ENCODE data around the gene POLG2. TPM values are rescaled to one million over a fixed set of nuclear protein-coding genes. Genes with fewer than 3 reads are reported as not detected.
A peak's percentile ranks its signal among the peaks of the same experiment; 100 is the strongest.

Gene POLG2
- total RNA-seq, 1 experiment from 2014 or later, result 42.7 TPM

DNA sequence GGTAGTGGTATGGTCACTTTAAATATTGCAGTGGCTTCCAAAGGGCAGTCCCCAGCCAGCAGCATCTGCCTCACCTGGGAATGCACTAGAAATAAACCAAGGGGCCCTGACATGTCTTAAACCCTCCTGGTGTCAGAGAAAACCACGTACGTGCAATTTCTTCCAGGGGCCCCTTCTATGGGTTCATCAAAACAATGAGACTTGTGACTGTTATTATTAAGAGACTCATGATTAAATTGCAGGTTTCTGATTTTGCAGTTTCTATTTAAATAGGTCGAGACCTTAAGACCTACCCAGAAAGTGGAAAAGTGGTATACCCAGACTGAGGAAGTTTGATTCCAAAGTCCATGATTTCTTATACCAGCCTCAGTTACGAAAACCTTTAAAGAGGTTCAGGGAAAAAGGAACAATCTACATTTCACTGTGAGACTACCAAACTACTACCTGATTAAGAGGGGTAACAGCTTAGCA, 746 bp upstream of the POLG2 start:
- Mint-ChIP-seq H3K27me3 (ENCODE audit: low read depth) (no peaks in the 10 kb centered on the region), H3K27ac (peak overlapping the region; percentile 98), H3K4me1 (peaks cover 59% of the 10 kb centered on the region), H3K36me3 (peaks cover 52% of the 10 kb centered on the region), H3K9me3 (no peaks in the 10 kb centered on the region), H3K4me3 (peak overlapping the region; percentile 100)
- POLR2A ChIA-PET, result interaction anchor here (2.7 kb wide), 1 partner anchor 8 kb away, joined by 53 read pairs; the partner anchor contains the start of genes CEP95 and DDX5
- TF ChIP-seq, protein P1, sequence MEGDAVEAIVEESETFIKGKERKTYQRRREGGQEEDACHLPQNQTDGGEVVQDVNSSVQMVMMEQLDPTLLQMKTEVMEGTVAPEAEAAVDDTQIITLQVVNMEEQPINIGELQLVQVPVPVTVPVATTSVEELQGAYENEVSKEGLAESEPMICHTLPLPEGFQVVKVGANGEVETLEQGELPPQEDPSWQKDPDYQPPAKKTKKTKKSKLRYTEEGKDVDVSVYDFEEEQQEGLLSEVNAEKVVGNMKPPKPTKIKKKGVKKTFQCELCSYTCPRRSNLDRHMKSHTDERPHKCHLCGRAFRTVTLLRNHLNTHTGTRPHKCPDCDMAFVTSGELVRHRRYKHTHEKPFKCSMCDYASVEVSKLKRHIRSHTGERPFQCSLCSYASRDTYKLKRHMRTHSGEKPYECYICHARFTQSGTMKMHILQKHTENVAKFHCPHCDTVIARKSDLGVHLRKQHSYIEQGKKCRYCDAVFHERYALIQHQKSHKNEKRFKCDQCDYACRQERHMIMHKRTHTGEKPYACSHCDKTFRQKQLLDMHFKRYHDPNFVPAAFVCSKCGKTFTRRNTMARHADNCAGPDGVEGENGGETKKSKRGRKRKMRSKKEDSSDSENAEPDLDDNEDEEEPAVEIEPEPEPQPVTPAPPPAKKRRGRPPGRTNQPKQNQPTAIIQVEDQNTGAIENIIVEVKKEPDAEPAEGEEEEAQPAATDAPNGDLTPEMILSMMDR (IDR thresholded peaks at IDR 0.05), result peak; percentile 16; the same call in 1 of the 2 replicates
- TF ChIP-seq MXD4 (CRISPR knock-in tag; IDR thresholded peaks at IDR 0.05; ENCODE audit: borderline replicate concordance) (no peak), ZNF317 (CRISPR knock-in tag; IDR thresholded peaks at IDR 0.05; ENCODE audit: borderline replicate concordance, low read depth) (peak; percentile 10; the same call in 1 of the 2 replicates), NFATC4 (CRISPR knock-in tag; IDR thresholded peaks at IDR 0.05) (0 out of 2 replicates have a peak, but pooled peaks have one; percentile 3), IRF2 (CRISPR knock-in tag; IDR thresholded peaks at IDR 0.05; ENCODE audit: borderline replicate concordance, low read depth) (no peak), ETV6 (CRISPR knock-in tag; IDR thresholded peaks at IDR 0.05) (no peak)
- TF ChIP-seq, protein P2, sequence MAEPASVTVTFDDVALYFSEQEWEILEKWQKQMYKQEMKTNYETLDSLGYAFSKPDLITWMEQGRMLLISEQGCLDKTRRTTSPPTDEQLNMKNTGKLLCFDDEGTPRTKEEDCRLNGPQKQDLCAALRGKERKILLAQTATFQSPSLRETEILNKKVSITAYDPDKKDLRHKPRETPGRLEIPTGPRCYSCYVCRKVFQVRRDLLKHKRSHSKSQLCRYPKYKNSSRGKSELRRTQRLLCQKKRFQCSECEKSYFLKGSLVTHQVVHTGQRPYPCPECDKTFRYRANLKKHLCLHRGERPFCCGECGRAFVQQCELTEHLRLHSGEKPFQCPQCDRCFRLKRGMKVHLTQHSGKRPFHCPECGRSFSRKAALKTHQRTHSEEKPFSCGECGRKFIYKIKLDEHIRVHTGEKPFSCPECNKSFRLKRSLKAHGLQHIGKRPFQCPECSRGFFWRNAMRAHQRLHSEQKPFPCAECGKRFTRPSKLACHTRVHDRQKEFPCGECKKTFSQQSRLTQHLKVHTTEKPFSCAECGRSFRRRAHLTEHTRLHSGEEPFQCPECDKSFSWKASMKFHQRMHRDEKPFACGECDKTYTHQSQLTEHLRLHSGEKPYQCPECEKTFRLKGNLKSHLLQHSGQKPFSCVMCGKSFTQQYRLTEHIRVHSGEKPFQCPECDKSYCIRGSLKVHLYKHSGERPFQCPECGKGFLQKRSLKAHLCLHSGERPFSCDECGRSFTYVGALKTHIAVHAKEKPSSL (CRISPR knock-in tag; conservative IDR thresholded peaks at IDR 0.05), result 0 out of 2 replicates have a peak, but pooled peaks have one; percentile 29
- DNase-seq (ENCODE audit: low spot score) (no peak), ATAC-seq (no peak)
- CTCF ChIA-PET, result interaction anchor here (0.5 to 2.7 kb wide), 6 partner anchors 7 to 281 kb away, joined by 3 to 32 read pairs (median 6); partner anchors contain the start of genes CEP95 and DDX5

DNA sequence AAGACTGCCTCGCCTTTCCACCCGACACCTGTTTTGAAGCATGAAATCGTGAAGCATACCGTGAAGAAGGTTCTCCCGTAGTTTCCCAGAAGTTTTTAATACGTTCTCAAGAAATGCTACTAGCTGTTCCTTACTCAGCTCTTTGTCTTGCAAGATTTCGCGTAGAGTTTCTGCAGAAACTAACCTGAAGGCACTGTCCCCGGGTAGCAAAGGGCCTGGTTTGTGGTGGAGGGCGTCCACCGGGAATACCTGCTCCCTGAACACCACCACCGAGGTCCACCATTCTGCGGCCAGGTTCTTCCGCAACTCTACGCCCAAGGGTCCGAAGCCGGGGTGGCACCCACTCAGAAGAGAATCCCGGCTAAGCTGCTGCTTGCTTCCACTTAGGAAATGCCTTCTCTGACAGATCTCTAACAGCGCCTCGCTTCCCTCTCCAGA, 487 bp downstream of the POLG2 start:
- no peaks in the 10 kb centered on the region for H3K27me3 Mint-ChIP-seq (ENCODE audit: low read depth)
- ChIA-PET POLR2A (interaction anchor here (2.7 kb wide), 1 partner anchor 10 kb away, joined by 53 read pairs; the partner anchor contains the start of genes CEP95 and DDX5), CTCF (interaction anchor here (0.6 to 2.7 kb wide), 8 partner anchors 9 to 630 kb away, joined by 3 to 32 read pairs (median 3); partner anchors contain the start of genes CEP95 and DDX5)
- peak; percentile 3 for ATAC-seq
- DNase-seq (ENCODE audit: low spot score), result no peak
- H3K36me3 Mint-ChIP-seq, result peaks cover 52% of the 10 kb centered on the region
- H3K4me1 Mint-ChIP-seq, result peaks cover 49% of the 10 kb centered on the region
- peaks cover 8% of the 10 kb centered on the region for H3K9me3 Mint-ChIP-seq
- H3K27ac Mint-ChIP-seq, result peak overlapping the region; percentile 98
- peak overlapping the region; percentile 100 for H3K4me3 Mint-ChIP-seq
- TF ChIP-seq, protein P3, sequence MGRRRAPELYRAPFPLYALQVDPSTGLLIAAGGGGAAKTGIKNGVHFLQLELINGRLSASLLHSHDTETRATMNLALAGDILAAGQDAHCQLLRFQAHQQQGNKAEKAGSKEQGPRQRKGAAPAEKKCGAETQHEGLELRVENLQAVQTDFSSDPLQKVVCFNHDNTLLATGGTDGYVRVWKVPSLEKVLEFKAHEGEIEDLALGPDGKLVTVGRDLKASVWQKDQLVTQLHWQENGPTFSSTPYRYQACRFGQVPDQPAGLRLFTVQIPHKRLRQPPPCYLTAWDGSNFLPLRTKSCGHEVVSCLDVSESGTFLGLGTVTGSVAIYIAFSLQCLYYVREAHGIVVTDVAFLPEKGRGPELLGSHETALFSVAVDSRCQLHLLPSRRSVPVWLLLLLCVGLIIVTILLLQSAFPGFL (CRISPR knock-in tag; IDR thresholded peaks at IDR 0.05; ENCODE audit: borderline replicate concordance), result no peak
- TF ChIP-seq ESRRA (CRISPR knock-in tag; IDR thresholded peaks at IDR 0.05; ENCODE audit: borderline replicate concordance) (no peak), EMX1 (CRISPR knock-in tag; IDR thresholded peaks at IDR 0.05) (no peak), ZNF317 (CRISPR knock-in tag; IDR thresholded peaks at IDR 0.05; ENCODE audit: borderline replicate concordance, low read depth) (no peak), FOXK1 (CRISPR knock-in tag; IDR thresholded peaks at IDR 0.05) (no peak), NFE2L1 (CRISPR knock-in tag; IDR thresholded peaks at IDR 0.05) (no peak), MXD4 (CRISPR knock-in tag; IDR thresholded peaks at IDR 0.05; ENCODE audit: borderline replicate concordance) (no peak)
- TF ChIP-seq, protein P4, sequence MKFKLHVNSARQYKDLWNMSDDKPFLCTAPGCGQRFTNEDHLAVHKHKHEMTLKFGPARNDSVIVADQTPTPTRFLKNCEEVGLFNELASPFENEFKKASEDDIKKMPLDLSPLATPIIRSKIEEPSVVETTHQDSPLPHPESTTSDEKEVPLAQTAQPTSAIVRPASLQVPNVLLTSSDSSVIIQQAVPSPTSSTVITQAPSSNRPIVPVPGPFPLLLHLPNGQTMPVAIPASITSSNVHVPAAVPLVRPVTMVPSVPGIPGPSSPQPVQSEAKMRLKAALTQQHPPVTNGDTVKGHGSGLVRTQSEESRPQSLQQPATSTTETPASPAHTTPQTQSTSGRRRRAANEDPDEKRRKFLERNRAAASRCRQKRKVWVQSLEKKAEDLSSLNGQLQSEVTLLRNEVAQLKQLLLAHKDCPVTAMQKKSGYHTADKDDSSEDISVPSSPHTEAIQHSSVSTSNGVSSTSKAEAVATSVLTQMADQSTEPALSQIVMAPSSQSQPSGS (CRISPR knock-in tag; IDR thresholded peaks at IDR 0.05; ENCODE audit: borderline replicate concordance, low read depth), result no peak
- TF ChIP-seq, protein P5, sequence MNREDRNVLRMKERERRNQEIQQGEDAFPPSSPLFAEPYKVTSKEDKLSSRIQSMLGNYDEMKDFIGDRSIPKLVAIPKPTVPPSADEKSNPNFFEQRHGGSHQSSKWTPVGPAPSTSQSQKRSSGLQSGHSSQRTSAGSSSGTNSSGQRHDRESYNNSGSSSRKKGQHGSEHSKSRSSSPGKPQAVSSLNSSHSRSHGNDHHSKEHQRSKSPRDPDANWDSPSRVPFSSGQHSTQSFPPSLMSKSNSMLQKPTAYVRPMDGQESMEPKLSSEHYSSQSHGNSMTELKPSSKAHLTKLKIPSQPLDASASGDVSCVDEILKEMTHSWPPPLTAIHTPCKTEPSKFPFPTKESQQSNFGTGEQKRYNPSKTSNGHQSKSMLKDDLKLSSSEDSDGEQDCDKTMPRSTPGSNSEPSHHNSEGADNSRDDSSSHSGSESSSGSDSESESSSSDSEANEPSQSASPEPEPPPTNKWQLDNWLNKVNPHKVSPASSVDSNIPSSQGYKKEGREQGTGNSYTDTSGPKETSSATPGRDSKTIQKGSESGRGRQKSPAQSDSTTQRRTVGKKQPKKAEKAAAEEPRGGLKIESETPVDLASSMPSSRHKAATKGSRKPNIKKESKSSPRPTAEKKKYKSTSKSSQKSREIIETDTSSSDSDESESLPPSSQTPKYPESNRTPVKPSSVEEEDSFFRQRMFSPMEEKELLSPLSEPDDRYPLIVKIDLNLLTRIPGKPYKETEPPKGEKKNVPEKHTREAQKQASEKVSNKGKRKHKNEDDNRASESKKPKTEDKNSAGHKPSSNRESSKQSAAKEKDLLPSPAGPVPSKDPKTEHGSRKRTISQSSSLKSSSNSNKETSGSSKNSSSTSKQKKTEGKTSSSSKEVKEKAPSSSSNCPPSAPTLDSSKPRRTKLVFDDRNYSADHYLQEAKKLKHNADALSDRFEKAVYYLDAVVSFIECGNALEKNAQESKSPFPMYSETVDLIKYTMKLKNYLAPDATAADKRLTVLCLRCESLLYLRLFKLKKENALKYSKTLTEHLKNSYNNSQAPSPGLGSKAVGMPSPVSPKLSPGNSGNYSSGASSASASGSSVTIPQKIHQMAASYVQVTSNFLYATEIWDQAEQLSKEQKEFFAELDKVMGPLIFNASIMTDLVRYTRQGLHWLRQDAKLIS (CRISPR knock-in tag; IDR thresholded peaks at IDR 0.05; ENCODE audit: borderline replicate concordance), result no peak
- TF ChIP-seq, protein P6, sequence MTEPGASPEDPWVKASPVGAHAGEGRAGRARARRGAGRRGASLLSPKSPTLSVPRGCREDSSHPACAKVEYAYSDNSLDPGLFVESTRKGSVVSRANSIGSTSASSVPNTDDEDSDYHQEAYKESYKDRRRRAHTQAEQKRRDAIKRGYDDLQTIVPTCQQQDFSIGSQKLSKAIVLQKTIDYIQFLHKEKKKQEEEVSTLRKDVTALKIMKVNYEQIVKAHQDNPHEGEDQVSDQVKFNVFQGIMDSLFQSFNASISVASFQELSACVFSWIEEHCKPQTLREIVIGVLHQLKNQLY (CRISPR knock-in tag; IDR thresholded peaks at IDR 0.05), result no peak
- TF ChIP-seq, protein P7, sequence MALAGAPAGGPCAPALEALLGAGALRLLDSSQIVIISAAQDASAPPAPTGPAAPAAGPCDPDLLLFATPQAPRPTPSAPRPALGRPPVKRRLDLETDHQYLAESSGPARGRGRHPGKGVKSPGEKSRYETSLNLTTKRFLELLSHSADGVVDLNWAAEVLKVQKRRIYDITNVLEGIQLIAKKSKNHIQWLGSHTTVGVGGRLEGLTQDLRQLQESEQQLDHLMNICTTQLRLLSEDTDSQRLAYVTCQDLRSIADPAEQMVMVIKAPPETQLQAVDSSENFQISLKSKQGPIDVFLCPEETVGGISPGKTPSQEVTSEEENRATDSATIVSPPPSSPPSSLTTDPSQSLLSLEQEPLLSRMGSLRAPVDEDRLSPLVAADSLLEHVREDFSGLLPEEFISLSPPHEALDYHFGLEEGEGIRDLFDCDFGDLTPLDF (CRISPR knock-in tag; IDR thresholded peaks at IDR 0.05), result no peak
- TF ChIP-seq, protein P8, sequence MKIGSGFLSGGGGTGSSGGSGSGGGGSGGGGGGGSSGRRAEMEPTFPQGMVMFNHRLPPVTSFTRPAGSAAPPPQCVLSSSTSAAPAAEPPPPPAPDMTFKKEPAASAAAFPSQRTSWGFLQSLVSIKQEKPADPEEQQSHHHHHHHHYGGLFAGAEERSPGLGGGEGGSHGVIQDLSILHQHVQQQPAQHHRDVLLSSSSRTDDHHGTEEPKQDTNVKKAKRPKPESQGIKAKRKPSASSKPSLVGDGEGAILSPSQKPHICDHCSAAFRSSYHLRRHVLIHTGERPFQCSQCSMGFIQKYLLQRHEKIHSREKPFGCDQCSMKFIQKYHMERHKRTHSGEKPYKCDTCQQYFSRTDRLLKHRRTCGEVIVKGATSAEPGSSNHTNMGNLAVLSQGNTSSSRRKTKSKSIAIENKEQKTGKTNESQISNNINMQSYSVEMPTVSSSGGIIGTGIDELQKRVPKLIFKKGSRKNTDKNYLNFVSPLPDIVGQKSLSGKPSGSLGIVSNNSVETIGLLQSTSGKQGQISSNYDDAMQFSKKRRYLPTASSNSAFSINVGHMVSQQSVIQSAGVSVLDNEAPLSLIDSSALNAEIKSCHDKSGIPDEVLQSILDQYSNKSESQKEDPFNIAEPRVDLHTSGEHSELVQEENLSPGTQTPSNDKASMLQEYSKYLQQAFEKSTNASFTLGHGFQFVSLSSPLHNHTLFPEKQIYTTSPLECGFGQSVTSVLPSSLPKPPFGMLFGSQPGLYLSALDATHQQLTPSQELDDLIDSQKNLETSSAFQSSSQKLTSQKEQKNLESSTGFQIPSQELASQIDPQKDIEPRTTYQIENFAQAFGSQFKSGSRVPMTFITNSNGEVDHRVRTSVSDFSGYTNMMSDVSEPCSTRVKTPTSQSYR (CRISPR knock-in tag; IDR thresholded peaks at IDR 0.05), result no peak
